Amniotic epithelial cell (primary cell): Measurements from ENCODE around the gene SPRR5.

Experiments
- DNase-seq: peaks from one replicate; pipeline ENCODE4 v3.0.0-alpha.2; 2010; ENCODE audit warnings: low read depth

SPRR5 gene, protein sequence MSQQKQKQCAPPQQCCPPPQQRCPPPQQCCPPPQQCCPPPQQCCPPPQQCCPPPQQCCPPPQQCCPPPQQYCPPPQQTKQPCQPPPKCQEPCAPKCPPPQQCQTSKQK

DNA sequence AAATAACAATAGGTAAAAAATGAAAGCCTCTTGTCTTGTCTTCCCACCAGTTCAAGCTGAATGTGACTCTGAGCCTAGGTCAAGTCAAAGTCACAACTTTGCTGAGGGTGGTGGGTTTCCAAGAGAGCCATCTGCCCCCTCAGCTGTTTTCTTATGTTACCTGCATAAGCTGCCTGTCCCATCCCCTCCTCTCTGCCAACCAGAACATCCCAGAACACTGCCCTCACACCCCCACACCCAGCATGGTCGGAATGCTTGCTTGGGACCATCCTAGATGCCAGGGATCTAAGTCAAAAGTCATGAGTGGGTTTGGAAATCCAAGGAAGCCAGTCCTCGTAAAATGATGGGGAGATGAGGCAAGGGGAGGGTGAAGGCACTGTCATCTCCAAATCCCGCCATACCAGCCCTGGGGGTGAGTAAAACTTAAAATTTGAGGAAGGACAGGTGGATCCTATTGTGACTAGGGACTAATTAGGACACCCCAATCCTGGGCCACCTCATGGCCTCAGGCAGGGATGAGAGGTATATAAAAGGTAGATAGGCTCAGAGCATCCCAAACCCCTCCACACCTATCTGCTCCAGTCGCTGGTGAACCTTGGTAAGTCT is at the start of gene SPRR5:
Gene SPRR5 (plus strand): TSS at position 556 of the 606 bp plus-strand sequence. CDS start 1,349 bp downstream, outside the sequence.
- no peak for DNase-seq

GRCh38 chr1:152899027-152899426 is 48.0 kb upstream of the SPRR5 start:
- no peak for DNase-seq

DNA sequence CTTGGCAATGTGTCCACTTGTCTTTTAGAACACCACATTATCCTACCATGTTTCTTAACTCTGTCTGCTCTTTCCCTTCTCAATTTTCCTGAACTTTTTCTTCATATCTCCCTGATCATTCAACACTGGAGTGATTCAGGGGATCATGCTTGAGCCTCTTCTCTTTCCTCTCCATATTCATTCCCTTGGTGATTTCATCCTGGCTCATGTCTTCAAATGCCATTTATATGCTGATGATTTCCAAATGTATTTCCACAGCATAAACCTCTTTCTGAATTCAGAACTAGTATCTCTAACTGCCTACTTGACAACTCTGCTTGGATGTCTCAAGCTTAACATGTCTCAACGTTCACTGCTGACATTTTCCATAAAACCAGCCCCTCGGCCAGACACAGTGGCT is 47.1 kb upstream of the SPRR5 start:
- no peak for DNase-seq

DNA sequence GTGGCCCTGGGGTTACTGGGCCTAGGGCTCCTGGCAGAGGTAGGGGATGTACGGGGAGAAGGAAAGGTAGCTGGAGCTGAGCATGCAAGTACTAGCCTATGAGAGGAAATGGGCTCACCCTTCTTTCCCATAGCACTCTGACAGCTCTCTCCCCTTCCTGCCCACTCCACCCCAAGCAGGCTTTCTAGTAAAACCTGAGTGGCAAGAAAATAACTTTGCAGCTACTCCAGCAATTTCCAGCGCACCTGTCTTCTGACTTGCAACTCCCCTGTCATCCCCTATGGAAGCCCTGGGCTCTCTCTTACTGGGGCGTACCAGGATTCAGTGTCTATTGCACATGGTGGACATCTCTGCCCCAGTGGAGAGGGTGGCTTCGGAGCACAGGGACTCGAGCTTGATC is 45.4 kb upstream of the SPRR5 start:
- no peak for DNase-seq

- DNase-seq, result no peak
These were observed 44.4 kb upstream of the SPRR5 start for GRCh38 chr1:152902636-152903035.

GRCh38 chr1:152904688-152905440 is 42.1 kb upstream of the SPRR5 start:
- DNase-seq, result no peak

DNA sequence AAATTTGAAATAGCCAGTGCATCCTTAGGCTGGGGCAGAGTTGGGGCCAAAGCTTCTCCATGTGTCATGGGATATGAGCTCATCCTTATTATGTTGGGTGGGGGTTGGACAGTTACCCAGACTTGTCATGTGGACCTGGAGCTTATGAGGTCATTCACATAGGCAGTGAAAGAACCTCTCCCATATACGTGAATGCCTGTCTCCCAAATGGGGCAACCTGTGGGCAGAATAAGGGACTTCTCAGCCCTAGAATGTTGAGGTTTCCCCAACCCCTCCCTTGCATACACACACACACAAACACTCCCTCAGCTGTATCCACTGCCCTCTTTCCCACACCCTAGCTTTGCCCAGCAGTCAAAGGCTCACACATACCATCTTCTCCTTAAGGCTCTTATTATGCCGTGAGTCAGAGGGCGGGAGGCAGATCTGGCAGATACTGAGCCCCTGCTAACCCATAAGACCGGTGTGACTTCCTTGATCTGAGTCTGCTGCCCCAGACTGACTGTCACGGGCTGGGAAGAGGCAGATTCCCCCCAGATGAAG is 40.9 kb upstream of the SPRR5 start:
- peak; percentile 9 for DNase-seq

DNA sequence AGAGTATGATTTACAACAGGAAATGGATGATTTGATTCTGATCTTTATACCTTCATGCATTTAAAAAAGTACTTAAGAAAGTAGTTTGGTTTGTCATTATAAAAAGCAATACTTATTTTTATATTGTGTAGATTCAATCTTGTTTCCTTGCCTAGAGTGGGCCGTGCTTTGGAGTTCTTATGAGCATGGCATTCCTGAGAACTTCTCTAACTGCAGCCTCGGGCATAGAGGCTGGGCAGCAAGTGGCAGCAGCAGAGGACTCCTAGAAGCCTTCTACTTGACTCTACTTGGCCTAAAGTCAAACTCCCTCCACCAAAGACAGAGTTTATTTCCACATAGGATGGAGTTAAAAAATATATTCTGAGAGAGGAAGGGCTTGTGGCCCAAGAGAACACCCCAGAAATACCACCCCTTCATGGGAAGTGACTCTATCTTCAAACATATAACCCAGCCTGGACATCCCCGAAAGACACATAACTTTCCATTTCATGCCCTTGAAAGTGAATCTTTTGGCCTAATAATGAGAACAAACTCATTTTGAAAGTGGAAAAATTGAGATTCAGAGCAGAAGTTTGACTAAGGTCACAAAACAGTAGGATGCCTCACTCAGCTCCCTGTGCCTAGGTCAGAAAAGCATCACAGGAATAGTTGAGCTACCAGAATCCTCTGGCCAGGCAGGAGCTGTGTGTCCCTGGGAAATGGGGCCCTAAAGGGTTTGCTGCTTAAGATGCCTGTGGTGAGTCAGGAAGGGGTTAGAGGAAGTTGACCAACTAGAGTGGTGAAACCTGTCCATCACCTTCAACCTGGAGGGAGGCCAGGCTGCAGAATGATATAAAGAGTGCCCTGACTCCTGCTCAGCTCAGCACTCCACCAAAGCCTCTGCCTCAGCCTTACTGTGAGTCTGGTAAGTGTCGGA is 39.1 kb upstream of the SPRR5 start, which contains the start of gene IVL:
Gene IVL (plus strand): TSS at position 861 of the 916 bp plus-strand sequence. CDS start 1,252 bp downstream, outside the sequence.
- peak; percentile 1 for DNase-seq

GRCh38 chr1:152909206-152909605 is 37.8 kb upstream of the SPRR5 start:
- no peak for DNase-seq

GRCh38 chr1:152912471-152912870 is 34.5 kb upstream of the SPRR5 start:
- DNase-seq, result no peak

DNA sequence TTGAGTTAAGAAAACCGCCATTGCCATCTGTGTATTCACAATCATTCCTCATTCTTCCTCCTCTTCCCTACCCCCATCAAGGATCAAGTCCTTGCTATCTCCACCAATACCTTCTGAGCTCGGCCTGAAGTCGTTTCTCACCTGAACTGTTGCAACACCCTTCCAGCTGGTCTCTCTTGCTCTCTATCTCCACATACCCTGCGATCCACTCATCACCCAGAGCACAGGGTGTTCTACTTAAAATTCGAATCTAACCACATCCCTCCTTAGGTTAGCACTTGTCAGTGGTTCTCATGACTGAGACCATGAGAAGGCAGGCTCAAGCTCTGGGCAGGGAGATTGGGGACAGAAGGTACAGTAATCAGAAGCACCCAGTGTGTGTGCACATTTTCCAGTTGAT is 34.1 kb upstream of the SPRR5 start:
- no peak for DNase-seq

GRCh38 chr1:152917794-152918193 is 29.2 kb upstream of the SPRR5 start:
- peak; percentile 11 for DNase-seq

DNA sequence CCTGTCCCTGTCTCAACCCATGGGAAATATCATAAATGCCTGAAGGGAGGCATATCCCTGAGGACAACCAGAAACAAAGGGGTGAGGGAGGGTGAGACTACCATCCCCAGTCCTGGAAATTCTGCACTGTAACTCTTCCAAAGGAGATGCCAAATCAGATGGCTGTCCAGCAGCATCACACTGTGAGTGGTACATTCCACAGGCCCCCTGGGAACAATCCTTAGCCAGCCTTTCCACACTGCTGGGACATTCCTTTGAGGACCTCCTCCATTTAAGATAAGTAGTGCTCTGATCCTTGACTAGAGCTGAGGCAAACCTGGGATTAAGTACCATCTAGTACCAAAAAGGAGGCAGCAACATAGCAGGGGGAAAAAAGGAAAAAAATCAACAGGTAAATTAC is 27.9 kb upstream of the SPRR5 start:
- no peak for DNase-seq

GRCh38 chr1:152924191-152924590 is 22.8 kb upstream of the SPRR5 start:
- DNase-seq, result no peak

DNA sequence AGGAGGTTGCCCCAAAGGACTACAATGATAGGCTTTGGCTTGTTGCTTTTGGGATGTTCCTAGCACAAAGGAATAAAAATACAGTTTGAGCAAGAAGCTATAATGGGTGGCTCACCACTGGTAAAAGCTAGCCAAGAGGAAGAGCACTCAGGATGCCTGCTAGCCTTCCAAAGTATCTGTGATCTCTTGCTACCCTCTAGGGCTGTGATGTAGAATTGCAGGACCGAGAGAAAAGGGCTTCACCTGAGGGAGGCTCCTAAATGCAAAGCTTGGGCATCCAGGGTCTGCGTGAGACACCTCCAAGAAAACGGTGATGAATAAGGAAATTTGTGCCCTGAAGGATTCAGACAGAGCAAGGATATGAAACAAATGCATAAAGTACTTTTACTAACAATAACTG is 20.9 kb upstream of the SPRR5 start:
- no peak for DNase-seq

GRCh38 chr1:152928671-152929070 is 18.3 kb upstream of the SPRR5 start:
- DNase-seq, result no peak

DNA sequence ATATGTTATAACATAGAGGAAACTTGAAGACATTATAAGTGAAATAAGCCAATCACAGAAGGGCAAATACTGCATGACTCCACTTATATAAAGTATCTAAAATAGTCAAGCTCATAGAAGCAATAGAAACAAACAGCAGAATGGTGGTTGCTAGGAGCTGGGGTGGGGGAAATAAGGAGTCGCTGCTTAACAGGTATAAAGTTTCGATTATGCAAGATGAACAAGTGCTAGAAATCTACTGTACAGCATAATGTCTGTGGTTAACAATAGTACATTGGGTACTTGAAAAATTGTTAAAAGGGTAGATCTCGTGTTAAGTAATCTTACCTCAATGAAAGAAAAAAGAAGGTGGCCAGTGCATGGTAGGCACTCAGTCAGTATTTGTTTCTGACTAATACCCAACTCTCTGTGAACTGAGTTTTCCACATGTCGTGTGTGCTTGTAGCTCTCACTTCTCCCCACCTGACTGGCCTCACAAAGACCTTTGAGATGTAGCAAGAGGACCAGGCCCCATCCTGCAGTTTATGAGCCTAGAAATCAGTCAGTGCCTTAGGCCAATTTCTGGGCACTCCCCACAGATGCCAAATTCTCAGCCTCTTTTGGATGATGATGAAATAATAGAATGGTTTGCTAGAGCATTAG is 14.7 kb upstream of the SPRR5 start:
- DNase-seq, result no peak

DNA sequence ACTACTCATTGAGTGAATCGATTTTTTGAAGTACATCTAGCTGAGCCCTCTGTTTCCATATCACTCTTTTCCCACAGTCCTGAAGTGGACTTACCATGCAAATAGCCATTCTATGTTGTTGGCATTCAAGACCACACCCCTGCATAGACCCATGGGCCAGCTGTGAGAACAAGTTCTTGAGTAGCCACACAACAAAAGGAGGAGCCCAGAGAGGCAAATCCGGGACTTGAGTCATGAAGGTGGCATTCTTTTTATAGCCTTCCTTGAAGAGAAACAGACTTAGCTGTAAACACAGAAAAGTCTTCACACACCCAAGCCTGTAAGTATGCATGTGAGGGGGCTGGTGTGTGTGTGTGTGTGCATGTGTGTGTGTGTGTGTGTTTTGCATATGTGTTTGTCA is 13.8 kb upstream of the SPRR5 start:
- DNase-seq, result no peak

- DNase-seq, result no peak
These were observed 6.4 kb upstream of the SPRR5 start for GRCh38 chr1:152940614-152941013.

DNA sequence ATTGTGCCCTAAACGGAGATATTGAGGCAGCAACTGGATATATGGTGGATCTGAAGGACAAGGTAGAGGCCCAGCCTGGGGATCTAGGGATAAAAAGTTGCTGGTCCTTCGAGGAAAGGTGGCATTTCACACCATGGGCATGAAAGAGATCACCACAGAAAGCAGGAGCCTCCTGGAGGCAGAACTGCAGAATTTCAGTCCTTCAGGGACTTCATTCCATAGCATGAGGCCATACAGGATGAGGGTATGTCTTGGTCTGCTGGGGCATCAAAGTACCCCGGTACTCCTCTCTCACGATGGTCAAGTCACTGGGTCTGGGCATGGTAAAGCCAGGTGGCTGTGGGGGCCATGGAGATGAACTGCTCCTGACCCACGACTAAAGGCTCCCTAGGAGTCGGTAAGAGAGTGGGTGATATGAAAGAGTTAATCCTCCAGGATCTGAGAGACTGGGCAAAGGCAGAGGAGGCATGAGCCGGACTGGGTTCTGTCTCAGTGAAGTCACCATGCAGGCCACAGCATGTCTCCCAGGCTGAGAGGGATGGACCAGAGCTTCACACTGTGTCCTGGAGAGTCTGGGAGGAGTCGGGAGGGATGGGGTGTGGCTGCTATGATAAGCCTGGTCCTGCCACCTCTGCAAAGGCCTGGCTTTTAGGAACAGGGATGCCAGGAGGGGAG is 5.8 kb upstream of the SPRR5 start:
- no peak for DNase-seq

DNA sequence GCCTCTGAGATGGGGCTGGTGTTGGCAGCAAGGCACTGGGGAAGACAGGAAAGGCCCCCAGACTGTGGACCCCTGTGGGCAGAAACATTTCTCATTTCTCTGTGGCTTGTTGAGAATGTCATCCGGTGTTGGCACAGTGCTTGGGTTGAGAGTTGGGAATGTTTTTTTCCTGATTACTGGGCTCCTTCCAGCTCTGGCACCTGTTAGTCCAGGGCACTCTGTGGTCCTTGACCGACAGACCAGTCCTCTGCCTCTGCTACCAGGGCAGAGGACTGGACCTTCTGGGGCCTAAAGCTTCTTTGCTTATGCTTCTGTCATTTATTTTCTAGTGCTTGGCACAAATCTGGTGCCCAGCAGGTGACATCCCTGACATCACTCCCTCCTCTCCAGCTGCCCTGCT is 4.8 kb upstream of the SPRR5 start:
- no peak for DNase-seq
